ENCODE results near the gene MAP7D3. TPM values are rescaled to one million over a fixed set of nuclear protein-coding genes. Genes with fewer than 3 reads are reported as not detected.
"Not testable (repeated sequence)": the region's sequence is repeated elsewhere in the genome, so short reads cannot be mapped to it uniquely, and the experiment has no call there.

The MAP7D3 gene
- total and polyA plus RNA-seq, 7 donors = 0.92 to 21.0 (median 11.3) TPM

GRCh38 chrX:136291824-136292223, 40.6 kb upstream of the MAP7D3 start:
- DNase-seq = no peak
- intact Hi-C loops (cut with DNase I) = no loop called here
- no peaks in the 10 kb centered on the region for H3K36me3 ChIP-seq
- 91 to 95% methylated on average over 2 of the region's 2 CpGs for WGBS, 2 donors
- TF ChIP-seq CTCF (IDR thresholded peaks at IDR 0.05) (no peak), EP300 (IDR thresholded peaks at IDR 0.05) (no peak), POLR2A (IDR thresholded peaks at IDR 0.05) (no peak), POLR2AphosphoS5 (IDR thresholded peaks at IDR 0.05) (no peak)
- H3K9me3 ChIP-seq = no peaks in the 10 kb centered on the region
- H3K4me3 ChIP-seq = no peak overlapping the region
- no peaks in the 10 kb centered on the region for H3K27me3 ChIP-seq
- H3K4me1 ChIP-seq = no peaks in the 10 kb centered on the region
- H3K27ac ChIP-seq = no peak overlapping the region

GRCh38 chrX:136286375-136286774, 35.2 kb upstream of the MAP7D3 start:
- H3K4me3 ChIP-seq; H3K4me1 ChIP-seq; intact Hi-C loops (cut with DNase I); H3K9me3 ChIP-seq; H3K27me3 ChIP-seq; H3K36me3 ChIP-seq; H3K27ac ChIP-seq; DNase-seq: not testable (repeated sequence)
- 91 to 92% methylated on average over 5 of the region's 5 CpGs for WGBS, 2 donors

- Histone ChIP-seq H3K4me3 (no peak overlapping the region), H3K27me3 (no peaks in the 10 kb centered on the region), H3K4me1 (no peaks in the 10 kb centered on the region), H3K9me3 (no peaks in the 10 kb centered on the region), H3K27ac (no peak overlapping the region), H3K36me3 (no peaks in the 10 kb centered on the region)
- no peak for DNase-seq
- TF ChIP-seq EP300 (IDR thresholded peaks at IDR 0.05) = no peak
- TF ChIP-seq POLR2A (IDR thresholded peaks at IDR 0.05) = no peak
- no peak for TF ChIP-seq CTCF (IDR thresholded peaks at IDR 0.05)
- no peak for TF ChIP-seq POLR2AphosphoS5 (IDR thresholded peaks at IDR 0.05)
- 18 to 62% methylated on average over 4 of the region's 4 CpGs for WGBS, 2 donors
- intact Hi-C loops (cut with DNase I) = no loop called here
These were observed 24.4 kb upstream of the MAP7D3 start for GRCh38 chrX:136275553-136275952.

- H3K4me3 ChIP-seq = no peak overlapping the region
- 18 to 72% methylated on average over 1 of the region's 1 CpG for WGBS, 2 donors
- no peak overlapping the region for H3K27ac ChIP-seq
- intact Hi-C loops (cut with DNase I) = no loop called here
- no peaks in the 10 kb centered on the region for H3K36me3 ChIP-seq
- no peaks in the 10 kb centered on the region for H3K4me1 ChIP-seq
- TF ChIP-seq CTCF (IDR thresholded peaks at IDR 0.05) = no peak
- TF ChIP-seq POLR2A (IDR thresholded peaks at IDR 0.05) = no peak
- TF ChIP-seq POLR2AphosphoS5 (IDR thresholded peaks at IDR 0.05) = no peak
- no peak for TF ChIP-seq EP300 (IDR thresholded peaks at IDR 0.05)
- H3K27me3 ChIP-seq = no peaks in the 10 kb centered on the region
- no peak for DNase-seq
- H3K9me3 ChIP-seq = no peaks in the 10 kb centered on the region
These were observed 22.8 kb upstream of the MAP7D3 start for GRCh38 chrX:136273986-136274385.

GRCh38 chrX:136272325-136272724, 21.1 kb upstream of the MAP7D3 start:
- DNase-seq = no peak
- TF ChIP-seq POLR2A (IDR thresholded peaks at IDR 0.05) = no peak
- no peak for TF ChIP-seq POLR2AphosphoS5 (IDR thresholded peaks at IDR 0.05)
- TF ChIP-seq EP300 (IDR thresholded peaks at IDR 0.05) = no peak
- no peak for TF ChIP-seq CTCF (IDR thresholded peaks at IDR 0.05)
- H3K27ac ChIP-seq = no peak overlapping the region
- 51 to 75% methylated on average over 1 of the region's 1 CpG for WGBS, 2 donors
- no peaks in the 10 kb centered on the region for H3K9me3 ChIP-seq
- H3K27me3 ChIP-seq = no peaks in the 10 kb centered on the region
- no peak overlapping the region for H3K4me3 ChIP-seq
- intact Hi-C loops (cut with DNase I) = no loop called here
- no peaks in the 10 kb centered on the region for H3K4me1 ChIP-seq
- no peaks in the 10 kb centered on the region for H3K36me3 ChIP-seq

Data from sigmoid colon (tissue), 7 donors.